GM12801 (cell line): ENCODE data around the gene PAH.

ENCODE experiments used
- CTCF ChIP-seq: IDR thresholded peaks from one replicate; pipeline ENCODE4 v1.5.1; 2011; ENCODE audit warnings: control low read depth; ENCODE audit not compliant: insufficient read length; ENCODE audit errors: extremely low read depth

Gene PAH

GRCh38 chr12:102812344-102812743, 104.7 kb downstream of the PAH start:
- no peak for TF ChIP-seq CTCF

- TF ChIP-seq CTCF = no peak
These were observed 105.8 kb downstream of the PAH start for GRCh38 chr12:102811110-102811737.

DNA sequence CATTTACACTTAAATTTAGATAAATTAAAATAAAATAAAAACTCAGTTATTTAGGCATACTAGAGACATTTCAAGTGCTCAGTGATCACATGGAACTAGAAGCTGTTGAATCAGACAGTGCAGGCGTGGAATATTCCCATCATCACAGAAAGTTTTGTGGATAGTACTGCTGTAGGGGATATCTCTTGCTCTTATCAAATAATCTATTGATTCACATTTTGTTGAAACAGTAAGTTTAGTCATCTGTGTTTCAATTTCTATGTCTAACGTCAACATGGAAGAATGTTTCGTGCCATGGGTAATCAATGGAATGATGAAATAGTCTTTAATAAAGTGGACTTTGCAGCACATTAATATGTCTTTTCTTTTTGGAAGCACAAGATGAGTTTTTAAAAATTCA, 108.6 kb downstream of the PAH start:
- no peak for TF ChIP-seq CTCF

- no peak for TF ChIP-seq CTCF
These were observed 110.5 kb downstream of the PAH start for GRCh38 chr12:102806592-102806991.

GRCh38 chr12:102806110-102806509, 110.9 kb downstream of the PAH start:
- no peak for TF ChIP-seq CTCF

GRCh38 chr12:102800565-102800964, 116.5 kb downstream of the PAH start:
- TF ChIP-seq CTCF = no peak

DNA sequence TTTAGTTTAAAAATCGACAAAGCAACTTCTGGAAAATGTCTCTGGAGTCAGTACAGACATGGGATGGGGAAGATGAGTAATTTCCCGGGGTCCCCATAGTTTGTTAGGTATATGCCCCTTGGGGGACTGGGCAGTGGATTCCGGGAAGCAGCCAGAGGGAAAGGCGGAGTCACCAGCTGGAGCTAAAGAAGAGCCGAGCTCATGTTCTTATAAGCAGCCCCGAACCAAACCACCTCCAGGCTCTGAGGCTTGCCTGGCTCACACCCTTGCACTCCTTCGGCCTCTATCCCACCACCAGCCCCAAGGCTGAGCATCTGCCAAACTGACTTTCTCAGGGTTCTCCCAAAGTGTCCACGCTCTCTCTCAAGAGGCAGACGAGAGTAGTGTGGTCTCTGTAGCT, 117.8 kb downstream of the PAH start:
- no peak for TF ChIP-seq CTCF
